SK-N-MC (cell line): ENCODE measurements around the gene ATP9B.

Source experiments
- EZH2 ChIP-seq: fragments of 200-600 bp; sonication (generic); IDR thresholded peaks from one replicate; pipeline ENCODE4 v1.6.1; 2017; ENCODE audit warnings: antibody characterized with exemption
- FOXP2 ChIP-seq: optimal IDR thresholded peaks from 2 replicates; pipeline ENCODE3; 2011; ENCODE audit warnings: mild to moderate bottlenecking, moderate library complexity; ENCODE audit not compliant: insufficient read depth; ENCODE audit errors: extremely low read length, control extremely low read depth
- POLR2AphosphoS5 ChIP-seq: IDR thresholded peaks from 2 replicates; pipeline ENCODE4 v1.6.1; 2012; ENCODE audit warnings: mild to moderate bottlenecking, low read depth, low read length, borderline replicate concordance

DNA sequence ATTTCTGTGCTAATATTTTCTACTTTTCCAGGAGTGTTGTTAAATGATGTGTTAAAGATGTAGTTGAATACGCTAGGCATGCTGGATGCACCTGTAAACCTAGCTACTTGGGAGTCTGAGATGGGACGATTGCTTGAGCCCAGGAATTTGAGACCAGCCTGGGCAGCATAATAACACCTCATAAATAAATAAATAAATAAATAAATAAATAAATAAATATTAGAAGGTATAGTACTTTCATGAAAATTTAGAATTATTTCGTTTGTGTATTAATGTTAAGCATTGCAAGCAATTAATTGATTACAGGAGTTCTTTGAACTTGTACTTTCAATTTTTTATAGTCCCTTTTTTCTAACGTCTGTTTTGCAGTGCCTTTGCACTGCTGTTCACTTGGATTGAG lies 137.2 kb downstream of the ATP9B start:
- TF ChIP-seq EZH2 (no peak), POLR2AphosphoS5 (no peak), FOXP2 (no peak)
